GDM1 (cell line): ENCODE results near the gene PHF21B.

Experiments
- DNase-seq: peaks from one replicate; lab custom pipeline; 2025; lab: John Stamatoyannopoulos, UW

Gene PHF21B

GRCh38 chr22:44840611-44841322 lies 169.0 kb downstream of the PHF21B start:
- no peak for DNase-seq

- no peak for DNase-seq
Measured at GRCh38 chr22:44839721-44840120, 170.1 kb downstream of the PHF21B start.

GRCh38 chr22:44839061-44839460 lies 170.7 kb downstream of the PHF21B start:
- no peak for DNase-seq

- no peak for DNase-seq
Measured at GRCh38 chr22:44838316-44839016, 171.3 kb downstream of the PHF21B start.

- DNase-seq: no peak
Measured at GRCh38 chr22:44837481-44837880, 172.3 kb downstream of the PHF21B start.

- no peak for DNase-seq
Measured at GRCh38 chr22:44834065-44834464, 175.7 kb downstream of the PHF21B start.

- DNase-seq: no peak
Measured at GRCh38 chr22:44831885-44832284, 177.9 kb downstream of the PHF21B start.
